Measurements from ENCODE around the gene CT47C1. TPM values are rescaled to one million over a fixed set of nuclear protein-coding genes. Genes with fewer than 3 reads are reported as not detected.
"Not testable (repeated sequence)": the region's sequence is repeated elsewhere in the genome, so short reads cannot be mapped to it uniquely, and the experiment has no call there.

The CT47C1 gene
- not detected in 2 replicates for polyA plus RNA-seq (2012; rRNA removed)
- not detected in 2 replicates for polyA plus RNA-seq (2012; cell fraction: cytosol; rRNA removed)
- polyA plus RNA-seq (2012; cell fraction: nucleus; rRNA removed) = not detected in 2 replicates

DNA sequence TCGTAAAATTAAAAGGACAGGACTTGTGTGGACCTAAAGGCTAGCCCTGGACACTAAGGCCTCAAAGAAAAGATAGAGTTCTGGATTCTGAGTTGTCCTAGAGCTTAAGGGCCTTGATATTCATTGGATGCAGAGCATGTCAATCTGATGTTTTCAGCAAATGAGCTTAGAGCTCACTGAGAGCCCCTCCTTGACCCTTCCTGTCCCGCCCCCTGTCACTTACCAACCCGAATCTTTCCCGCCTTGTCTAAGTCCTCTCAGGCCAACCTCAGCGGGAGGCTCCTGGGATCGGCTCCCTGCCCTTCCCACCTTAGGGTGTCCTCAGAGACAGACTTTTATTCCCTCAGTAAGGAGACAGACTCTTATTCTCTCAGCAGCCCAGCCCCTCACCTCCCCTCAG, at the start of gene CT47C1:
Gene CT47C1 (plus strand): TSS at position 250 of the 400 bp plus-strand sequence. CDS start 233 bp downstream, outside the sequence.
- Histone ChIP-seq H3K9me2 (no peaks in the 10 kb centered on the region), H3F3A (replicated peaks; ENCODE audit: insufficient read depth) (no peaks in the 10 kb centered on the region), H3K9me3 (no peaks in the 10 kb centered on the region), H3K36me3 (replicated peaks in 1 of 2; ENCODE audit: control insufficient read depth in 1 of 2, insufficient read depth in 2 of 2, low read length in 1 of 2) (no peaks in the 10 kb centered on the region), H3K27ac (ENCODE audit: low read depth in 2 of 2, low read length in 1 of 2) (no peak within 1 kb of the TSS), H2AFZ (ENCODE audit: low read depth) (no peak within 1 kb of the TSS), H3K27me3 (ENCODE audit: insufficient read depth) (peaks cover 63% of the 10 kb centered on the region; the same call in 1 of the 2 replicates), H3K4me3 (ENCODE audit: low read depth in 2 of 2, low read length in 1 of 2) (no peak within 1 kb of the TSS), H3K4me1 (ENCODE audit: control insufficient read depth in 1 of 2, insufficient read depth in 2 of 2, low read depth in 1 of 2, low read length in 1 of 2) (no peaks in the 10 kb centered on the region), H3K79me2 (ENCODE audit: insufficient read depth) (no peaks in the 10 kb centered on the region), H3K9ac (no peak within 1 kb of the TSS), H4K20me1 (ENCODE audit: insufficient read depth) (no peaks in the 10 kb centered on the region), H3K4me2 (no peak within 1 kb of the TSS)
- CTCF ChIA-PET = no interaction called here
- POLR2A ChIA-PET = no interaction called here
- 23% methylated on average over 6 of the region's 6 CpGs for whole genome bisulfite sequencing (ENCODE audit: low lambda C conversion rate)
- TF ChIP-seq, protein P1, sequence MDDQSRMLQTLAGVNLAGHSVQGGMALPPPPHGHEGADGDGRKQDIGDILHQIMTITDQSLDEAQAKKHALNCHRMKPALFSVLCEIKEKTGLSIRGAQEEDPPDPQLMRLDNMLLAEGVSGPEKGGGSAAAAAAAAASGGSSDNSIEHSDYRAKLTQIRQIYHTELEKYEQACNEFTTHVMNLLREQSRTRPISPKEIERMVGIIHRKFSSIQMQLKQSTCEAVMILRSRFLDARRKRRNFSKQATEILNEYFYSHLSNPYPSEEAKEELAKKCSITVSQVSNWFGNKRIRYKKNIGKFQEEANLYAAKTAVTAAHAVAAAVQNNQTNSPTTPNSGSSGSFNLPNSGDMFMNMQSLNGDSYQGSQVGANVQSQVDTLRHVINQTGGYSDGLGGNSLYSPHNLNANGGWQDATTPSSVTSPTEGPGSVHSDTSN (IDR thresholded peaks at IDR 0.05) = 0 out of 2 replicates have a peak, but pooled peaks have one; percentile 7
- TF ChIP-seq USF2 (IDR thresholded peaks at IDR 0.05; ENCODE audit: borderline replicate concordance, low read depth, low read length) = no peak
- DNase-seq = no peak

GRCh38 chrX:119025900-119026299, 46.9 kb upstream of the CT47C1 start:
- CTCF ChIA-PET = no interaction called here
- 42% methylated on average over 5 of the region's 5 CpGs for WGBS (ENCODE audit: low lambda C conversion rate)

DNA sequence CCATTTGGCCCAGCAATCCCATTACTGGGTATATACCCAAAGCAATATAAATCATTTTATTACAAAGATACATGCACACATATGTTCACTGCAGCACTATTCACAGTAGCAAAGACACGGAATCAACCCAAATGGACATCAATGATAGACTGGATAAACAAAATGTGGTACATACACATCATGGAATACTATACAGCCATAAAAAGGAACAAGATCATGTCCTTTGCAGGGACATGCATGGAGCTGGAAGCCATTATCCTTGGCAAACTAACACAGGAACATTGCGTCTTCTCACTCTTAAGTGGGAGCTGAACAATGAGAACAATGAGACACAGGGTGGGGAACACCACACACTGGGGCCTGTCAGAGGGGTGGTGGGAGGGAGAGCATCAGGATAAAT, 46.4 kb upstream of the CT47C1 start:
- DNase-seq; H3K9me2 ChIP-seq; POLR2A ChIA-PET; H3K79me2 ChIP-seq (ENCODE audit: insufficient read depth); H3K27ac ChIP-seq (ENCODE audit: low read depth in 2 of 2, low read length in 1 of 2); H4K20me1 ChIP-seq (ENCODE audit: insufficient read depth); H2AFZ ChIP-seq (ENCODE audit: low read depth); H3K9ac ChIP-seq; H3K9me3 ChIP-seq; H3K4me3 ChIP-seq (ENCODE audit: low read depth in 2 of 2, low read length in 1 of 2); H3K4me2 ChIP-seq; H3K4me1 ChIP-seq (ENCODE audit: control insufficient read depth in 1 of 2, insufficient read depth in 2 of 2, low read depth in 1 of 2, low read length in 1 of 2); H3K36me3 ChIP-seq (replicated peaks in 1 of 2; ENCODE audit: control insufficient read depth in 1 of 2, insufficient read depth in 2 of 2, low read length in 1 of 2); CTCF ChIA-PET; H3F3A ChIP-seq (replicated peaks; ENCODE audit: insufficient read depth): not testable (repeated sequence)
- WGBS (ENCODE audit: low lambda C conversion rate) = 48% methylated on average over 2 of the region's 2 CpGs
- peaks cover 16% of the 10 kb centered on the region for H3K27me3 ChIP-seq (ENCODE audit: insufficient read depth)

More at GRCh38 chrX:119025900-119026299, 46.9 kb upstream of the CT47C1 start:
- TF ChIP-seq EZH2phosphoT487 (IDR thresholded peaks at IDR 0.05; ENCODE audit: borderline replicate concordance, low read depth) (no peak), GATA2 (CRISPR knock-in tag; IDR thresholded peaks at IDR 0.05) (no peak), RFX5 (IDR thresholded peaks at IDR 0.05; ENCODE audit: low read length) (no peak), RAD21 (IDR thresholded peaks at IDR 0.05; ENCODE audit: low read length) (no peak), TCF12 (IDR thresholded peaks at IDR 0.05) (no peak), POLR2AphosphoS5 (IDR thresholded peaks at IDR 0.05; ENCODE audit: low read depth, low read length) (no peak), USF2 (IDR thresholded peaks at IDR 0.05; ENCODE audit: borderline replicate concordance, low read depth, low read length) (no peak), RXRA (IDR thresholded peaks at IDR 0.05; ENCODE audit: borderline replicate concordance, low read depth) (no peak), ELF1 (IDR thresholded peaks at IDR 0.05) (no peak), TEAD4 (IDR thresholded peaks at IDR 0.05; ENCODE audit: borderline replicate concordance, insufficient read depth) (no peak)
- H3K4me1 ChIP-seq (ENCODE audit: control insufficient read depth in 1 of 2, insufficient read depth in 2 of 2, low read depth in 1 of 2, low read length in 1 of 2) = no peaks in the 10 kb centered on the region
- H2AFZ ChIP-seq (ENCODE audit: low read depth) = no peak overlapping the region
- H3K27me3 ChIP-seq (ENCODE audit: insufficient read depth) = peaks cover 16% of the 10 kb centered on the region
- H3K4me3 ChIP-seq (ENCODE audit: low read depth in 2 of 2, low read length in 1 of 2) = no peak overlapping the region
- H3K9ac ChIP-seq = no peak overlapping the region
- no peak overlapping the region for H3K27ac ChIP-seq (ENCODE audit: low read depth in 2 of 2, low read length in 1 of 2)
- H3K79me2 ChIP-seq (ENCODE audit: insufficient read depth) = no peaks in the 10 kb centered on the region
- H3K9me2 ChIP-seq = no peaks in the 10 kb centered on the region
- no peaks in the 10 kb centered on the region for H3K9me3 ChIP-seq
- no peaks in the 10 kb centered on the region for H4K20me1 ChIP-seq (ENCODE audit: insufficient read depth)
- no peaks in the 10 kb centered on the region for H3K36me3 ChIP-seq (replicated peaks in 1 of 2; ENCODE audit: control insufficient read depth in 1 of 2, insufficient read depth in 2 of 2, low read length in 1 of 2)
- no peak for DNase-seq
- H3K4me2 ChIP-seq = no peak overlapping the region
- no peaks in the 10 kb centered on the region for H3F3A ChIP-seq (replicated peaks; ENCODE audit: insufficient read depth)
- POLR2A ChIA-PET = no interaction called here

DNA sequence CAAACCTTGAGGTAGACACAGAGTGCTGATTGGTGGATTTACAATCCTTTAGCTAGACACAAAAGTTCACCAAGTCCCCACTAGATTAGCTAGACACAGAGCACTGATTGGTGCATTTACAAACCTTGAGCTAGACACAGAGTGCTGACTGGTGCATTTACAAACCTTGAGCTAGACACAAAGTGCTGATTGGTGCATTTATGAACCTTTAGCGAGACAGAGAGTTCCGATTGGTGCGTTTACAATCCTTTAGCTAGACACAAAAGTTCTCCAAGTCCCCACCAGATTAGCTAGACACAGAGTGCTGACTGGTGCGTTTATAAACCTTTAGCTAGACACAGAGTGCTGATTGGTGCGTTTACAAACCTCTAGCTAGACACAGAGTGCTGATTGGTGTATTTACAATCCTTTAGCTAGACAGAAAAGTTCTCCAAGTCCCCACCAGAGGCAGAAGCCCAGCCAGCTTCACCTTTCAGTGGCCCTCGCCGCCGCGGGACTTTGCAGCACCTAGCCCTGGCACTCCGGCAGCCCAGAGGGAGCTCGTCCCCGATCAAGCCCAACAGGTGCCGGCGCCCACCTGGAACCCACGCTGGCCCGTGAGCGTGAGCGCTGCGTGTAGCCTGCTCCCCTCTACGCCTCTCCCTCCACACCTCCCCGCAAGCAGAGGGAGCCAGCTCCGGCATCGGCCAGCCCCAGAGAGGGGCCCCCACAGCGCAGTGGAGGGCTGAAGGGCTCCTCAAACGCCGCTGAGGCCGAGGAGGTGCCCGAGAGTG, 44.6 kb upstream of the CT47C1 start:
- POLR2A ChIA-PET; H3F3A ChIP-seq (replicated peaks; ENCODE audit: insufficient read depth); CTCF ChIA-PET; H3K9me3 ChIP-seq; DNase-seq; H3K27ac ChIP-seq (ENCODE audit: low read depth in 2 of 2, low read length in 1 of 2); H3K4me2 ChIP-seq; H2AFZ ChIP-seq (ENCODE audit: low read depth); H4K20me1 ChIP-seq (ENCODE audit: insufficient read depth); H3K4me3 ChIP-seq (ENCODE audit: low read depth in 2 of 2, low read length in 1 of 2); H3K9me2 ChIP-seq; H3K79me2 ChIP-seq (ENCODE audit: insufficient read depth); H3K9ac ChIP-seq; H3K4me1 ChIP-seq (ENCODE audit: control insufficient read depth in 1 of 2, insufficient read depth in 2 of 2, low read depth in 1 of 2, low read length in 1 of 2); H3K36me3 ChIP-seq (replicated peaks in 1 of 2; ENCODE audit: control insufficient read depth in 1 of 2, insufficient read depth in 2 of 2, low read length in 1 of 2): not testable (repeated sequence)
- 39% methylated on average over 20 of the region's 28 CpGs for WGBS (ENCODE audit: low lambda C conversion rate)
- H3K27me3 ChIP-seq (ENCODE audit: insufficient read depth) = peaks cover 16% of the 10 kb centered on the region

Data from SK-N-SH (cell line).